A673 (cell line): ENCODE data around the gene SLC39A2. TPM values are rescaled to one million over a fixed set of nuclear protein-coding genes. Genes with fewer than 3 reads are reported as not detected.

Source experiments
- BruUV-seq: library from RNA; stranded (reverse); fragments of 400-500 nt; replicated peaks from 2 replicates; lab custom pipeline; 2021; lab: Mats Ljungman, UMichigan
- CTCF ChIA-PET: fragments of 300-600 bp; sonication (Branson Sonifier 250); formaldehyde crosslinking; loops from one replicate; lab custom pipeline; 2022; ENCODE audit warnings: antibody characterized with exemption; lab: Charles Lee
- POLR2A ChIA-PET: fragments of 300-600 bp; sonication (Branson Sonifier 250); formaldehyde crosslinking; loops from one replicate; lab custom pipeline; 2022; ENCODE audit warnings: antibody characterized with exemption; ENCODE audit not compliant: low non-redundant PET; lab: Charles Lee
- DNase-seq: peaks from one replicate; pipeline ENCODE4 v3.0.0-alpha.2; 2015; ENCODE audit warnings: low spot score
- H3K27ac ChIP-seq: fragments of 200-600 bp; sonication (generic); 2 replicates; pipeline ENCODE4 v1.5.1; 2016; ENCODE audit warnings: mixed run types, low read depth, mild to moderate bottlenecking, mixed read lengths, antibody characterized with exemption, low read length; ENCODE audit not compliant: poor library complexity, severe bottlenecking
- H3K27me3 ChIP-seq: fragments of 200-600 bp; sonication (generic); replicated peaks from 2 replicates; pipeline ENCODE4 v1.6.1; 2017; ENCODE audit warnings: mixed run types, low read depth, mild to moderate bottlenecking, mixed read lengths, antibody characterized with exemption, low read length; ENCODE audit not compliant: insufficient read depth, poor library complexity
- H3K36me3 ChIP-seq: fragments of 200-600 bp; sonication (generic); 2 replicates; pipeline ENCODE4 v1.6.1; 2016; ENCODE audit warnings: mixed run types, mild to moderate bottlenecking, mixed read lengths, antibody characterized with exemption, low read length; ENCODE audit not compliant: insufficient read depth, poor library complexity, severe bottlenecking
- H3K4me1 ChIP-seq: fragments of 200-600 bp; sonication (generic); 2 replicates; pipeline ENCODE4 v1.6.1; 2017; ENCODE audit warnings: mixed run types, mild to moderate bottlenecking, mixed read lengths, antibody characterized with exemption, low read length; ENCODE audit not compliant: insufficient read depth, poor library complexity, severe bottlenecking
- H3K4me3 ChIP-seq: fragments of 200-600 bp; sonication (generic); 2 replicates; pipeline ENCODE4 v1.5.1; 2016; ENCODE audit warnings: low read depth, mixed run types, mild to moderate bottlenecking, mixed read lengths, low read length; ENCODE audit not compliant: poor library complexity, severe bottlenecking
- H3K9me3 ChIP-seq: fragments of 200-600 bp; sonication (generic); 2 replicates; pipeline ENCODE4 v1.6.1; 2016; ENCODE audit warnings: mixed run types, low read depth, mild to moderate bottlenecking, mixed read lengths, antibody characterized with exemption, low read length; ENCODE audit not compliant: poor library complexity, severe bottlenecking
- CTCF ChIP-seq: fragments of 300-800, 200-600 bp; sonication (generic); conservative IDR thresholded peaks from 2 replicates; pipeline ENCODE4 v1.5.1; 2017; ENCODE audit warnings: low read depth, mild to moderate bottlenecking, antibody characterized with exemption, low read length, moderate library complexity, mixed read lengths
- EZH2 ChIP-seq: fragments of 200-600 bp; sonication (generic); IDR thresholded peaks from 2 replicates; pipeline ENCODE4 v1.6.1; 2017; ENCODE audit warnings: borderline replicate concordance, low read depth, mild to moderate bottlenecking, mixed read lengths, antibody characterized with exemption, low read length; ENCODE audit not compliant: poor library complexity, severe bottlenecking
- intact Hi-C: fragments of 100-400 bp; cut with micrococcal nuclease; formaldehyde crosslinking; loops from one replicate; pipeline ENCODE4 v1.10.0; 2022; ENCODE audit not compliant: unreplicated experiment
- total RNA-seq: library from RNA; stranded (reverse); gene quantifications from 2 replicates; pipeline ENCODE4 v1.2.3, GENCODE V29; 2021

The SLC39A2 gene
- total RNA-seq, 1 experiment from 2014 or later = not detected

- ChIA-PET CTCF (interaction anchor here (1.5 kb wide), 1 partner anchor 18 kb away, joined by 4 read pairs; no protein-coding TSS in a partner anchor), POLR2A (no interaction called here)
- Histone ChIP-seq H3K27me3 (no peaks in the 10 kb centered on the region), H3K27ac (no peak overlapping the region), H3K36me3 (peaks cover 56% of the 10 kb centered on the region), H3K4me1 (peaks cover 8% of the 10 kb centered on the region), H3K4me3 (no peak overlapping the region), H3K9me3 (no peaks in the 10 kb centered on the region)
- no peak for TF ChIP-seq CTCF
- TF ChIP-seq EZH2 = no peak
- intact Hi-C loops = no loop called here
- BruUV-seq = no TSS peak
- DNase-seq = no peak
Measured at GRCh38 chr14:20996521-20996920, 2.6 kb upstream of the SLC39A2 start.

GRCh38 chr14:20997115-20997514 lies 2.0 kb upstream of the SLC39A2 start:
- H3K27ac ChIP-seq = no peak overlapping the region
- TF ChIP-seq EZH2 (no peak), CTCF (no peak)
- no TSS peak for BruUV-seq
- no peak for DNase-seq
- no peaks in the 10 kb centered on the region for H3K27me3 ChIP-seq
- intact Hi-C loops = no loop called here
- CTCF ChIA-PET = interaction anchor here (0.6 to 1.5 kb wide), 2 partner anchors 17 to 26 kb away, joined by 4 to 11 read pairs; no protein-coding TSS in a partner anchor
- no peak overlapping the region for H3K4me3 ChIP-seq
- POLR2A ChIA-PET = interaction anchor here (0.7 kb wide), 1 partner anchor 264 kb away, joined by 23 read pairs; no protein-coding TSS in a partner anchor
- no peaks in the 10 kb centered on the region for H3K9me3 ChIP-seq
- H3K4me1 ChIP-seq = peaks cover 8% of the 10 kb centered on the region
- H3K36me3 ChIP-seq = peaks cover 52% of the 10 kb centered on the region

GRCh38 chr14:20997564-20997963 lies 1.5 kb upstream of the SLC39A2 start:
- peaks cover 8% of the 10 kb centered on the region for H3K4me1 ChIP-seq
- no peaks in the 10 kb centered on the region for H3K9me3 ChIP-seq
- POLR2A ChIA-PET = interaction anchor here (0.7 kb wide), 1 partner anchor 264 kb away, joined by 23 read pairs; no protein-coding TSS in a partner anchor
- TF ChIP-seq EZH2 = no peak
- intact Hi-C loops = no loop called here
- BruUV-seq = no TSS peak
- H3K27me3 ChIP-seq = no peaks in the 10 kb centered on the region
- H3K4me3 ChIP-seq = no peak overlapping the region
- peaks cover 47% of the 10 kb centered on the region for H3K36me3 ChIP-seq
- H3K27ac ChIP-seq = no peak overlapping the region
- CTCF ChIA-PET = interaction anchor here (0.6 to 1.5 kb wide), 2 partner anchors 17 to 26 kb away, joined by 4 to 11 read pairs; no protein-coding TSS in a partner anchor
- no peak for DNase-seq
